Skeletal muscle satellite cell (primary cell): ENCODE results near the gene PEX11B.
A peak's percentile ranks its signal among the peaks of the same experiment; 100 is the strongest.
"Not testable (repeated sequence)": the region's sequence is repeated elsewhere in the genome, so short reads cannot be mapped to it uniquely, and the experiment has no call there.

ENCODE experiments used
- H3K27me3 ChIP-seq: 2 replicates; pipeline ENCODE4 v1.7.0; 2013; ENCODE audit warnings: low read length; ENCODE audit not compliant: control insufficient read depth, insufficient read depth
- H3K36me3 ChIP-seq: 2 replicates; pipeline ENCODE4 v1.7.0; 2013; ENCODE audit warnings: mild to moderate bottlenecking, control low read depth, low read length; ENCODE audit not compliant: insufficient read depth
- H3K4me1 ChIP-seq: 2 replicates; pipeline ENCODE4 v1.7.0; 2013; ENCODE audit warnings: low read length; ENCODE audit not compliant: control insufficient read depth, insufficient read depth
- H3K4me2 ChIP-seq: 2 replicates; pipeline ENCODE4 v1.7.0; 2013; ENCODE audit warnings: mild to moderate bottlenecking, low read length
- H3K4me3 ChIP-seq: 2 replicates; pipeline ENCODE4 v1.7.0; 2013; ENCODE audit warnings: low read length
- H3K9ac ChIP-seq: 2 replicates; pipeline ENCODE4 v1.7.0; 2013; ENCODE audit warnings: mild to moderate bottlenecking, low read depth, low read length, moderate library complexity
- H3K9me3 ChIP-seq: replicated peaks from 2 replicates; pipeline ENCODE4 v1.7.0; 2013; ENCODE audit warnings: mild to moderate bottlenecking, control low read depth, low read length

Gene PEX11B

GRCh38 chr1:145926686-145927062, 8.2 kb upstream of the PEX11B start:
- Histone ChIP-seq H3K36me3 (peaks cover 14% of the 10 kb centered on the region), H3K4me1 (peaks cover 9% of the 10 kb centered on the region), H3K4me3 (peak overlapping the region; percentile 81), H3K9ac (peak overlapping the region; percentile 98), H3K9me3 (no peaks in the 10 kb centered on the region), H3K27me3 (no peaks in the 10 kb centered on the region), H3K4me2 (peak overlapping the region; percentile 92)

GRCh38 chr1:145922266-145922665, 3.7 kb upstream of the PEX11B start:
- Histone ChIP-seq H3K9ac (no peak overlapping the region), H3K36me3 (peaks cover 11% of the 10 kb centered on the region), H3K4me3 (no peak overlapping the region), H3K27me3 (no peaks in the 10 kb centered on the region), H3K4me1 (peaks cover 27% of the 10 kb centered on the region), H3K4me2 (no peak overlapping the region), H3K9me3 (no peaks in the 10 kb centered on the region)

- not testable (repeated sequence) for H3K4me3 ChIP-seq, H3K4me2 ChIP-seq, H3K9ac ChIP-seq, H3K9me3 ChIP-seq, H3K27me3 ChIP-seq
- Histone ChIP-seq H3K36me3 (peaks cover 13% of the 10 kb centered on the region), H3K4me1 (peaks cover 19% of the 10 kb centered on the region)
These were observed 1.8 kb upstream of the PEX11B start for GRCh38 chr1:145920297-145920696.

- Histone ChIP-seq H3K9me3 (no peaks in the 10 kb centered on the region), H3K27me3 (no peaks in the 10 kb centered on the region), H3K4me1 (peaks cover 19% of the 10 kb centered on the region), H3K4me3 (peak overlapping the region; percentile 87), H3K36me3 (peaks cover 16% of the 10 kb centered on the region), H3K4me2 (peak overlapping the region; percentile 94), H3K9ac (peak overlapping the region; percentile 89)
These were observed 749 bp upstream of the PEX11B start for GRCh38 chr1:145918992-145919939.

- Histone ChIP-seq H3K4me1 (peaks cover 19% of the 10 kb centered on the region), H3K9me3 (no peaks in the 10 kb centered on the region), H3K4me2 (peak overlapping the region; percentile 94), H3K36me3 (peaks cover 16% of the 10 kb centered on the region), H3K4me3 (peak overlapping the region; percentile 87), H3K9ac (peak overlapping the region; percentile 89), H3K27me3 (no peaks in the 10 kb centered on the region)
These were observed 922 bp downstream of the PEX11B start for GRCh38 chr1:145917595-145917994.

GRCh38 chr1:145916745-145917144, 1.8 kb downstream of the PEX11B start:
- H3K9me3 ChIP-seq = no peaks in the 10 kb centered on the region
- H3K27me3 ChIP-seq = no peaks in the 10 kb centered on the region
- no peak overlapping the region for H3K9ac ChIP-seq
- peak overlapping the region; percentile 31 for H3K4me2 ChIP-seq
- no peak overlapping the region for H3K4me3 ChIP-seq
- peaks cover 19% of the 10 kb centered on the region for H3K4me1 ChIP-seq
- H3K36me3 ChIP-seq = peaks cover 25% of the 10 kb centered on the region

GRCh38 chr1:145912128-145912641, 6.3 kb downstream of the PEX11B start:
- Histone ChIP-seq H3K4me3 (no peak overlapping the region), H3K9me3 (no peaks in the 10 kb centered on the region), H3K9ac (no peak overlapping the region), H3K4me2 (no peak overlapping the region), H3K4me1 (peaks cover 24% of the 10 kb centered on the region), H3K27me3 (no peaks in the 10 kb centered on the region), H3K36me3 (peaks cover 39% of the 10 kb centered on the region)

- Histone ChIP-seq H3K9ac (peak overlapping the region; percentile 41), H3K4me1 (peaks cover 26% of the 10 kb centered on the region), H3K9me3 (no peaks in the 10 kb centered on the region), H3K4me2 (peak overlapping the region; percentile 67), H3K27me3 (no peaks in the 10 kb centered on the region), H3K4me3 (peak overlapping the region; percentile 58), H3K36me3 (peaks cover 38% of the 10 kb centered on the region)
These were observed 9.9 kb downstream of the PEX11B start for GRCh38 chr1:145908653-145909052.

- Histone ChIP-seq H3K9ac (peak overlapping the region; percentile 41), H3K4me3 (peak overlapping the region; percentile 15), H3K4me2 (peak overlapping the region; percentile 67), H3K9me3 (no peaks in the 10 kb centered on the region), H3K4me1 (peaks cover 26% of the 10 kb centered on the region), H3K27me3 (no peaks in the 10 kb centered on the region), H3K36me3 (peaks cover 47% of the 10 kb centered on the region)
These were observed 11.4 kb downstream of the PEX11B start for GRCh38 chr1:145906954-145907753.

GRCh38 chr1:145901312-145902021, 17.1 kb downstream of the PEX11B start:
- H3K27me3 ChIP-seq = no peaks in the 10 kb centered on the region
- no peaks in the 10 kb centered on the region for H3K4me1 ChIP-seq
- no peaks in the 10 kb centered on the region for H3K9me3 ChIP-seq
- no peak overlapping the region for H3K4me2 ChIP-seq
- no peak overlapping the region for H3K4me3 ChIP-seq
- peaks cover 68% of the 10 kb centered on the region for H3K36me3 ChIP-seq
- no peak overlapping the region for H3K9ac ChIP-seq

GRCh38 chr1:145898756-145899155, 19.8 kb downstream of the PEX11B start:
- Histone ChIP-seq H3K9me3 (no peaks in the 10 kb centered on the region), H3K27me3 (no peaks in the 10 kb centered on the region), H3K4me3 (no peak overlapping the region), H3K4me2 (no peak overlapping the region), H3K4me1 (peaks cover 1% of the 10 kb centered on the region), H3K36me3 (peaks cover 79% of the 10 kb centered on the region), H3K9ac (no peak overlapping the region)
